ENCODE data around the gene CDC42BPB. TPM values are rescaled to one million over a fixed set of nuclear protein-coding genes. Genes with fewer than 3 reads are reported as not detected.
A peak's percentile ranks its signal among the peaks of the same experiment; 100 is the strongest.

Gene CDC42BPB
- total and polyA plus RNA-seq, 2 donors from 2014 or later = 22.5 to 127 TPM

- Histone ChIP-seq H3K9ac (ENCODE audit: low read length in 3 of 3) (no peak overlapping the region), H3K4me1 (ENCODE audit: control insufficient read depth in 2 of 3, insufficient read depth in 2 of 3, low read depth in 1 of 3, low read length in 3 of 3) (no peaks in the 10 kb centered on the region), H3K27me3 (ENCODE audit: control insufficient read depth, insufficient read depth, low read length) (no peaks in the 10 kb centered on the region), H3K36me3 (ENCODE audit: control insufficient read depth in 2 of 3, insufficient read depth in 3 of 3, low read length in 3 of 3) (peaks cover 0 to 24% (median 17%) of the 10 kb centered on the region in 3 donors), H3K27ac (ENCODE audit: low read depth in 2 of 2, low read length in 2 of 2) (no peak overlapping the region), H3K4me3 (ENCODE audit: low read length in 3 of 3) (no peak overlapping the region), H3K9me3 (ENCODE audit: control insufficient read depth in 2 of 3, insufficient read depth in 1 of 3, low read length in 3 of 3) (no peaks in the 10 kb centered on the region)
- intact Hi-C loops (cut with DNase I) = no loop called here
- DNase-seq = peak in 1 of 5 donors; percentile 22
- TF ChIP-seq, protein P1, sequence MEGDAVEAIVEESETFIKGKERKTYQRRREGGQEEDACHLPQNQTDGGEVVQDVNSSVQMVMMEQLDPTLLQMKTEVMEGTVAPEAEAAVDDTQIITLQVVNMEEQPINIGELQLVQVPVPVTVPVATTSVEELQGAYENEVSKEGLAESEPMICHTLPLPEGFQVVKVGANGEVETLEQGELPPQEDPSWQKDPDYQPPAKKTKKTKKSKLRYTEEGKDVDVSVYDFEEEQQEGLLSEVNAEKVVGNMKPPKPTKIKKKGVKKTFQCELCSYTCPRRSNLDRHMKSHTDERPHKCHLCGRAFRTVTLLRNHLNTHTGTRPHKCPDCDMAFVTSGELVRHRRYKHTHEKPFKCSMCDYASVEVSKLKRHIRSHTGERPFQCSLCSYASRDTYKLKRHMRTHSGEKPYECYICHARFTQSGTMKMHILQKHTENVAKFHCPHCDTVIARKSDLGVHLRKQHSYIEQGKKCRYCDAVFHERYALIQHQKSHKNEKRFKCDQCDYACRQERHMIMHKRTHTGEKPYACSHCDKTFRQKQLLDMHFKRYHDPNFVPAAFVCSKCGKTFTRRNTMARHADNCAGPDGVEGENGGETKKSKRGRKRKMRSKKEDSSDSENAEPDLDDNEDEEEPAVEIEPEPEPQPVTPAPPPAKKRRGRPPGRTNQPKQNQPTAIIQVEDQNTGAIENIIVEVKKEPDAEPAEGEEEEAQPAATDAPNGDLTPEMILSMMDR (IDR thresholded peaks at IDR 0.05; ENCODE audit: borderline replicate concordance, extremely low read depth, insufficient read depth) = no peak
- FAIRE-seq = no peak
Observed at GRCh38 chr14:103006991-103007520, 50.3 kb downstream of the CDC42BPB start.

DNA sequence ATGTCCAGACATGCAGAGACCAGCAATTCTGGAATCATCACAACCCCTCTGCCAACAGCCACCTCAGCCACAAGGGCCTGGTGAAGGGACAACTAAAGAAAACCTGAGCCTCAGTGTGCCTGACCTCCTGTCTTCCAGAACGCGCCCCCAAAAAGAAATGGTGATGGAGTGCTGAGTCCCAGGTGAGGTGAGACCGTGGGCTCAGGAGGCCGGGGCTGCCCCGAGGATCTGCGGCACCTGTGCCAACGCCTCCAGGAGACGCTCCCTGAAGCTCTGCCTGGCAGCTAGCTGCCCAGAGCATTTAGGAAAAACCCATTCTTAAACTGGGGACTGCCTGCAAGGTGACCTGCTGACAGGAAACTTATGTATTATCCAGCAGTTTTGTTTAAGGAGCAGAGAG is 51.2 kb downstream of the CDC42BPB start:
- no peak overlapping the region for H3K4me3 ChIP-seq (ENCODE audit: low read length in 3 of 3)
- FAIRE-seq = no peak
- H3K36me3 ChIP-seq (ENCODE audit: control insufficient read depth in 2 of 3, insufficient read depth in 3 of 3, low read length in 3 of 3) = peaks cover 0 to 26% (median 22%) of the 10 kb centered on the region in 3 donors
- intact Hi-C loops (cut with DNase I) = no loop called here
- no peaks in the 10 kb centered on the region for H3K4me1 ChIP-seq (ENCODE audit: control insufficient read depth in 2 of 3, insufficient read depth in 2 of 3, low read depth in 1 of 3, low read length in 3 of 3)
- H3K27ac ChIP-seq (ENCODE audit: low read depth in 2 of 2, low read length in 2 of 2) = no peak overlapping the region
- TF ChIP-seq, protein P1 (IDR thresholded peaks at IDR 0.05; ENCODE audit: borderline replicate concordance, extremely low read depth, insufficient read depth) = no peak
- H3K27me3 ChIP-seq (ENCODE audit: control insufficient read depth, insufficient read depth, low read length) = no peaks in the 10 kb centered on the region
- DNase-seq = peak in 1 of 5 donors; percentile 25
- H3K9ac ChIP-seq (ENCODE audit: low read length in 3 of 3) = no peak overlapping the region
- no peaks in the 10 kb centered on the region for H3K9me3 ChIP-seq (ENCODE audit: control insufficient read depth in 2 of 3, insufficient read depth in 1 of 3, low read length in 3 of 3)

- Histone ChIP-seq H3K27ac (ENCODE audit: low read depth in 2 of 2, low read length in 2 of 2) (no peak overlapping the region), H3K36me3 (ENCODE audit: control insufficient read depth in 2 of 3, insufficient read depth in 3 of 3, low read length in 3 of 3) (peaks cover 2 to 39% (median 32%) of the 10 kb centered on the region in 3 donors), H3K27me3 (ENCODE audit: control insufficient read depth, insufficient read depth, low read length) (no peaks in the 10 kb centered on the region), H3K9ac (ENCODE audit: low read length in 3 of 3) (no peak overlapping the region), H3K4me3 (ENCODE audit: low read length in 3 of 3) (no peak overlapping the region), H3K4me1 (ENCODE audit: control insufficient read depth in 2 of 3, insufficient read depth in 2 of 3, low read depth in 1 of 3, low read length in 3 of 3) (no peaks in the 10 kb centered on the region), H3K9me3 (ENCODE audit: control insufficient read depth in 2 of 3, insufficient read depth in 1 of 3, low read length in 3 of 3) (no peaks in the 10 kb centered on the region)
- FAIRE-seq (no peak), DNase-seq (peak in 1 of 5 donors; percentile 48)
- TF ChIP-seq, protein P1 (IDR thresholded peaks at IDR 0.05; ENCODE audit: borderline replicate concordance, extremely low read depth, insufficient read depth) = no peak
- intact Hi-C loops (cut with DNase I) = no loop called here
Observed at GRCh38 chr14:103003850-103004249, 53.5 kb downstream of the CDC42BPB start.

DNA sequence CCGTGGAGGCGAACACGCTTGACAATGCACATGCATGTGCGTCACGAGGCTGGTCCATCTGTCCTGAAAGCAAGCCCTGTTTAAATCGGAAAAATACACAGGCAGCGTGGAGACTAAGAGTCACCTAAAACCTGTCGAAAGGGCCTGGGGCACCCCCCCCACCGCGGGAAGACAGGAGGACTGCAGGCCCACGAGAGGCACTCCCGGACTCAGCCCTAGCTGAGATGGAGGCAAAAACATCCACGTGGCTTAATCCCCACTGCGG is 54.1 kb downstream of the CDC42BPB start:
- H3K36me3 ChIP-seq (ENCODE audit: control insufficient read depth in 2 of 3, insufficient read depth in 3 of 3, low read length in 3 of 3) = peaks cover 2 to 39% (median 32%) of the 10 kb centered on the region in 3 donors
- TF ChIP-seq, protein P1 (IDR thresholded peaks at IDR 0.05; ENCODE audit: borderline replicate concordance, extremely low read depth, insufficient read depth) = no peak

More for the DNA sequence above, 54.1 kb downstream of the CDC42BPB start:
- FAIRE-seq = no peak
- Histone ChIP-seq H3K9ac (ENCODE audit: low read length in 3 of 3) (no peak overlapping the region), H3K9me3 (ENCODE audit: control insufficient read depth in 2 of 3, insufficient read depth in 1 of 3, low read length in 3 of 3) (no peaks in the 10 kb centered on the region), H3K27ac (ENCODE audit: low read depth in 2 of 2, low read length in 2 of 2) (no peak overlapping the region), H3K4me1 (ENCODE audit: control insufficient read depth in 2 of 3, insufficient read depth in 2 of 3, low read depth in 1 of 3, low read length in 3 of 3) (no peaks in the 10 kb centered on the region), H3K4me3 (ENCODE audit: low read length in 3 of 3) (no peak overlapping the region), H3K27me3 (ENCODE audit: control insufficient read depth, insufficient read depth, low read length) (no peaks in the 10 kb centered on the region)
- DNase-seq = peak in 1 of 5 donors; percentile 56
- intact Hi-C loops (cut with DNase I) = no loop called here
